Stimulated activated CD8-positive, alpha-beta memory T cell treated with anti-CD3 and anti-CD28 coated beads, Interleukin-4, amount 100 ng/mL, for 48 hours (primary cell): ENCODE results near the gene BCL11B.

ENCODE experiments used
- DNase-seq: peaks from one replicate; pipeline ENCODE4 v3.0.0-alpha.2; 2020

Gene BCL11B

DNA sequence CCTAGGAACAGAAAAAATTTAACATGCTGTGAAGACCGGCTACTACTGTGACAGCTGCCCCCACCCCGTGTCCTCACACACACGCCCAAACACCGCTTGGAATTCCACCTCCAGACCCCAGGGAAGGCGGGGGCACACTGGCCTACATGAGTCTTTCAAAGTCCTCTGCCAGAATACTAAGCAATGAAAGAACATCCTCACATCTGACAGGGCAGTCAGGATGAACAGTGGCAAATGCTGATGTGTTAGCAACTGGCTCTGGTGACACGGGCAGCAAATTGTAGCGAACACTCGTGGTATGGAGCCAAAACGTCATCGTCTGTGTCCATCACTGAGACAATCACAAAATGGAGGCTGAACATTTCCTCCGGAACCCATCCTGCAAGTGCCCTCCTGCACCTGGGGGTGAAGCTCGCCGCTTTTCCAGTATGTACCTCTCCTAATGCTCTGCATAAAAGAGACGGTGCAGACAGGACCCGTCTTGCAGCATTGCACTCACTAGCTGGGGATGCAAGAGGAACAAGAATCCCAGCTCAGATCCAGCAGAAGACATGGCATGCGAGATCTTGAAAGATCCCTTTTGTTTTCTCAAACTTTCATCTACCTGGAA is 94.8 kb downstream of the BCL11B start:
- DNase-seq = no peak

DNA sequence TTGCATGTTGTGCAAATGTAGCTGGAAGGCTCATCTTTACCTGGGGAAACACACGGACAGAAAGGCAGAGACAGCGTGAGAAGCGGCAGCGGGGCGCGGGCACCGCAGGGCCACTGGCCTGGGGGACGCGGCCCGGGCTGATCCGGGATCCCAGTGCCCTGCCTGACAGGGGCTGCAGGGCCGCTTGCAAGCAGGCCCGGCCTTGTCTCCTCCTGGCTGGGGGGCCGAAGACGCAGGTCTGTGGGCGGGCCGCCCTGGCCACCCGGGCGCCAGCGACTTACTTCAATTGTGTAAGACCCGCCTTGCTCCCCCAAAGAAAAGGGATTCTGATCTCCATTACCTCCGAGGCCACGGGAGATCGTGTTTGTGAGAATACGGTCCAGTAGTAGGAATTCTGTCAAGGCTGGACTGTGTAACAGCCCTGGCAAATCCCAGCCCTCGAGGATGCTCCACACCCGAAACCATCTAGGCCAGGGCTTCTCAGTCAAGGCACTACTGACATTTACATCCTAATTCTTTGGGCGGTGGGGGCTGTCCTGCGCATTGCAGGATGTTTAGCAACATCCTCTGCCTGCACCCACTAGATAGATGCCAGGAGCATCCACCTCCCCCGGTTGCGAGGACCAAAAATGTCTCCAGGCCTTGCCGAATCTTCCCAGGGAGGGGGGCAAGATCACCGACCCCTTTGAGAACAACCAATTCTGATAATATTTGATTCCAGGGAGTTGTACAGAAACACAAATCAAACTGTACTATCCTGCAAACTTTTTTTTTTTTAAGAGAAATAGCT is 95.6 kb downstream of the BCL11B start:
- no peak for DNase-seq

DNA sequence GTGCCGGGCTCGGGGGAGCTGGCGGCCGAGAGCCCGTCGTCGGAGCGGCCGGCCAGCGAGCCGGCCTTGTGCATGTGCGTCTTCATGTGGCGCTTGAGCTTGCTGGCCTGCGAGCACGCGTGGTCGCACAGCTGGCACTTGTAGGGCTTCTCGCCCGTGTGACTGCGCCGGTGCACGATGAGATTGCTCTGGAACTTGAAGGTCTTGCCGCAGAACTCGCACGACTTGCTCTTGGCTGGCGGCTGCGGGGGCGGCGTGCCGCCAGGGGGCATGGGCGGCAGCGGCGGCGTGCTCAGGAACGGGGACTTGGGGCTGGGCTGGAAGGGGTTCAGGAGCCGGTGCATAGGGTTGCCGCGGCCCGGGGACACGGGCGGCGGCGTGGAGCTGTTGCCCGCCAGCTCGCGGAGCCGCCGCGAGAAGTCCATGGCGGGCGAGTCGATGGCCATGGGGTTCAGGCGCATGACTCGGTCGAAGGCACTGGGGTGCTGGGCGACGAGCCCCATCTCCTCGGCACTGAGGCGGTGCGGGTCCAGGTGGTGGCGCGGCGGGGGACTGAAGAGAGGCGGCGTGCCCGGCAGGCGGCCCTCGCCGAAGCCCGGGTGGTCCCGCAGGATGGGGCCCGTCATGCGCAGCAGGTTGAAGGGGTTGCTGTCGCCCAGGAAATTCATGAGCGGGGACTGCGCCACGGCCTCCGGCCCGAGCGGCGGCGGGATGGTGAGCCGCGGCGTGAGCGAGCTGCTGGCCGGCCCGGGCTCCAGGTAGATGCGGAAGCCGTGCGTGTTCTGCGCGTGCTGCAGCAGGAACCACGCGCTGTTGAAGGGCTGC is 96.5 kb downstream of the BCL11B start:
- DNase-seq = no peak

DNA sequence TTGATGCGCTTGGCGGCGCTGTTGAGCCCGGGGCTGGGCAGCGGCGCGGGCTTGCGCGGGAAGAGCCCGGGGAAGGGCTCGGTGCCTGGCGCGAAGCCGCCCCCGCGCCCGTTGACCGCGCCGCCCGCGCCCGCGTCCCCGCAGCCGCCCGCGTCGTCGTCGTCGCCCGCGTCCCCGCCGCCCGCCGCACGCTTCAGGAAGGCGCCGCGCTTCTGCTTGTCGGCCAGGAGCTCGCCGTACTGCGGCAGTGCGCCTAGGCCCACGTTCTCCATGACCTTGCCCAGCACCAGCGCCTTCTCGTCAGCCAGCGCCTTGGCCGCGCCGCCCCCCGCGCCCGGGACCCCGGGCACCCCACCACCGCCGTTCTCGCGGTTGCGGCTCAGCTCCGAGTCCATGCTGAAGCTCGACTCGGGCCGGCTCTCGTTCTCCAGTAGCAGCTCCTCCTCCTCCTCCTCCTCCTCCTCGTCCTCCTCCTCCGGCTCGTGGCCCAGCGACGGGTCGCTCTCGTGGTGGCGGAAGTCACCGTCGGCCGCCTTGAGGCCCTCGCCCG is 97.2 kb downstream of the BCL11B start:
- DNase-seq = no peak

- no peak for DNase-seq
Measured at GRCh38 chr14:99174081-99174769, 97.8 kb downstream of the BCL11B start.

DNA sequence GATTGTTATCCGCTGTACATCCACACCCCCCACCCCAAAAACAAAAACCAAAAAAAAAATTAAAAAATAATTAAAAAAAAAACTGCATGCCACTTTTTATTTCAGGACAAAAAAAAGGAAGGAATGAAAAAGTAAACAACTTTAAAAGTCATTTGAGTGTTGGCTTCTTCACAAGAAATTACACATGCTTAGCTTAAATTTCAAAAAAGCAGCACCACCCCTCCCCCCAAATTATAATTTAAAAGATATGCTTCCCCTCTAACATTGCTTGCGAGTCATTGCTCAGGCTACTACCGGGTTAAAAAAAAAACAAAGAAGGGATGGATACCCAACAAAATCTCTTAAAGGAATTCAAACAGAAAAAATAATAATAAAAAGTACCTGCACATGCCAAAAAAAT is 98.5 kb downstream of the BCL11B start:
- no peak for DNase-seq

- DNase-seq = no peak
Measured at GRCh38 chr14:99173086-99173485, 98.9 kb downstream of the BCL11B start.

GRCh38 chr14:99171396-99171795 is 100.6 kb downstream of the BCL11B start:
- no peak for DNase-seq

- no peak for DNase-seq
Measured at GRCh38 chr14:99169776-99170356, 102.1 kb downstream of the BCL11B start.

DNA sequence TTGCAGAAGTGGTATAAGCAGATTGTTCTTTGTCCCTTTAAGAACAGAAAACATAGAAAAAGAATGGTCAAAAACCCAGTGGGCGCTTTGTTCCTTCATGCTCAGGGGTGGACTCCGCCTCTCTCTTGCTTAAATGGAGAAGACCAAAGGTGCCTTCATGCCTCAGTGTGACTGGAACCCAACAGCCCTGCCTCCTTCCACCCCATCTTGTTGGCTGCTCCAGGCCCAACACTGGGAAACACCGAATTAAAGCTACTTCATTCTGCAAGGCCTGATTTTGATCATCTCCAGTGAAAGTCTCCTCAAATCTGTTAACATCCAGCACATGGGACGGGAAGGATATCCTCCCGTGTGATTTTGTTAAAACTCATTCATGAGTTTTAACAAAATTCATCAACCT is 103.7 kb downstream of the BCL11B start:
- no peak for DNase-seq

DNA sequence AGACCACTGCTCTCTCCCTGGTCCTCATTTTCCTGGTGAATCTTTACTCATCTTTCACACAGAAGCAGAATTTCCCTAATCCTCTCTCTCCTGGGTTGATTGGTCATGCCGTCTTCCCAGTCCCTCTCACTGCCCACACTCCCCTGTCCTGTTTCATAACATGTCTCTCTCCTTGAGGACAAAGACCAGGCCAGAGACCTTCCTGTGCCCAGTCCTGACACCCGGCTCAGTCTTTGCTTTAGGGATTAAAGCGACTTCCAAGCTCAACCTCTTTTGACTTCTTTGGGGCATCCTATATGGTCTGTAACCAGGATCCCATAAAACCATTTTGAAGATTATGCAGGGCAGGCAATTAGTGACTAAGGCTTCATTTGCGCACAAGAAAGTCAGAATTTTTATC is 105.5 kb downstream of the BCL11B start:
- DNase-seq = no peak

DNA sequence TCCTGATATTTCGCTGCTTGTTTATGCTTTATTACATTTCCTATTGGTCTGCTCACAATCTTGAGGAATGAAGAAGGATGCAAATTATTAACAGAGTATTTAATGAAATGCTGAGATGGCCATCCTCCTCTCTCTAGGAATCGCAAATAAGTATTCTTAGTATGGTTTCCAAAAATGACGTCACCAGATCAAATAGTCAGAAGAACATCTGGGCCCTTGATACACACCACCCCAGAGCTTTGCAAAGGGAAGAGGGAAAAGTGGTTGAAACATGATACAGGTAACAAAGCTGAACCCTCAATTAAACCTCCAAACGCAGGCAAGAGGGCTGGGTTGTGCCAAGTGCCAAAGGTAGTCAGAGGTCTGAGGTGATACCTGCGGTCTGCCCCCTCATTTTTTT is 107.3 kb downstream of the BCL11B start:
- DNase-seq = no peak

GRCh38 chr14:99163446-99163845 is 108.6 kb downstream of the BCL11B start:
- DNase-seq = no peak

DNA sequence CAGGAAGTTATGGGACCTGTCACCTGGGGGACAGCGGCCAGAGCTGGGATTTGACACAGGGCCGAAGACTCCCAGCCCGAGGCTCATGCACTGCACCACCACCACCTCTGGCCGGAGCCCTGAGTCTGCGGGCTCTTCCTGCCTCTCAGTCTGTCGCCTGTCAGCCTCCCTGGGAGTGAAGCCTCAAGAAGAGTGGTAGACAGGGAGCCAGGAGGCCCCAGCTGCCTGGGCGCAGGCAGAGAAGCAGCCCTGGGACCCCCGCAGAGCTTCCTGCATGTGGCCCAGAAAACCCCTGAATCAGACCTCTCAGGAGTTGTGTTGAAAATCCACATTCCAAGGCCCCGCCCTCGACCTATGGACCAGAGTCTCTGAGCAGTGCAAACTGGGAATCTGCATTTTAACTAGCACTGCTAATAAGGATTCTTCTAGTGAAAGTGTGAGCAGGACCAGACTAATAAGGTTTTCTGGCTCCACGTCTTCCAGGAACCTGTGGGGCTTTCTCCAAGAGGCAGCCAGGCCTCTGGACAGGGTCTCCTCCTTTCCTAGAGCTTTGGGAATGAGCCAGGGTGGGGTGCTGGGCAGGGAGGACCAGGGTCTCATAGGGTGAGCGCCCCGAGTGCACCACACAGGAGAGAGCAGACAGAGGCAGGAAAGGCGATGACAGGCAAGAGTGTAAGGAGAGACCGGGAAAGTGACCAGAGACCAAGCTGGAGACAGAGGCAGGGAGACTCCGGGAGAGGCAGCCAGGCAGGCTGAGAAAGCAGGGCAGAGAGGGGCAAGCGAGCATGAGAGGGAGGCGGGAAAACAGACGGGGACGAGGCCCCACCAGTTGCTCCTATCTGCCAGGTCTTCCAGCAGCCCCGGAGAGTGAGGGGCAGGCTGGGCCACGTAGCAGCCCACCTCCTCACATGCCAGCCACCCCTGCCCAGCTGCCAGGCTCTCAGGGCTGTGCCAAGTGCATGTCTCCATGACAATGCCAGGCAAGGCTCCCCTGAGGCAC is 112.4 kb downstream of the BCL11B start:
- no peak for DNase-seq

DNA sequence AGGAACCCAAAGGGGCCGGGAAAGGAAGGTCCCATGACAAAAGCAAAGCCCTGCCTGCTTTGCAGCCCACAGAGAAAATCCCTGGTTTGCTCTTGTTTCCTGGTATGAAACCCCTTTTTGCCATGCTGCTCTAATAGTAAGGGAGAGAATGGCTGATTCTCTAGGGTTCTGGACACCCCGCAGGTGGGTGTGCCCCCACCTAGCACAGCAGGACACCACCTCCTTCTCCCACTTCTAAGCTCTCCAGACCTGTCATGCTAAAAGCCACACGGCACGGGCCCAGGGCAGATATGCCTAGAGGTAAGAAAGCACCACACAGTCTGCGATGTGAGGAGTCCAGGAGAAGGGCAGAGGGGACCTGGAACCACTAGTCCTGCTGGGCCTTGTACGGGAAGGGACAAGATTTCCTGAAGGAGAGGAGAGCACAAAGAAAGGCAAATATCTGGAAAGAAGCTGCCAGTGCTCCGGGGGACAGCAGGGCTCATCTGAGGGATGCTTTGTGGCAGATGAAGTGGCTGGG is 113.3 kb downstream of the BCL11B start:
- DNase-seq = no peak

- no peak for DNase-seq
Measured at GRCh38 chr14:99158150-99158549, 113.8 kb downstream of the BCL11B start.

DNA sequence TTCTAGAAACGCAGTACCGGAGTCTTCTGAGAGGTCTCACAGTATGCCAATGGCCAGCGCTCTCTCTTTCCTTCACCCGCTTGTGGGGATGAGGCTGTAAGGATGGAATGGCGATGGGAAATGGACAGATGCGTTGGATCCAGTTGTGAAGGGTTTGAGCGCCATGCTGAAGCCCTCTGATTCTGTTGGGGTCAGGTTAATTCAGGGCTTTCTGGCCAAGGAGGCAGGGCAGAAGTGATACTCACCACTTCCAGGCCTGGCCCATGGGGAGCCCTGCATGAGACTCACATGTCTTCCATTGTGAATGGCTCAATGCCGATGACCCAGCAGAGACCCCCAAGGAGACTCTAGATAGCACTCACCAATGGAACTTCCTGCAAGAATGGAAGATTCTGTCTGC is 114.3 kb downstream of the BCL11B start:
- no peak for DNase-seq

DNA sequence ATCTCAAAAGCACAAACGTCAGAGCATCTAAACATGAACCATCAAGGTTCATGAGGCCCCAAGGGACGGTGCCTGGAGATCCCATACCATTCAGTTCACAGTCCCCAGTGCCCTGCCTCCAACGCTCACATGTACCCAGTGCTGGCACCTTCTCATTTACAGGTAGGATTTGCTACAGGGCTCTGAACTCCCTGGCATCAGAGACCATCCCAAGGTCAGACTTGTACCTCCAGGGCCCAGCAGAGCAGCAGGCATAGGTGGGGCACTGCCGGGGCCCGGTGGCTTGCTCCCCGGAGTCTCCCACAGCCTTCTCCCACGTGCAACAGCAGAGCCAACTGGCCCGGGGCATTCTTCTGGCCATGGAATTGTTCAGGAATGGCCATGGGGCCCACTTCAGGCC is 114.8 kb downstream of the BCL11B start:
- DNase-seq = no peak

DNA sequence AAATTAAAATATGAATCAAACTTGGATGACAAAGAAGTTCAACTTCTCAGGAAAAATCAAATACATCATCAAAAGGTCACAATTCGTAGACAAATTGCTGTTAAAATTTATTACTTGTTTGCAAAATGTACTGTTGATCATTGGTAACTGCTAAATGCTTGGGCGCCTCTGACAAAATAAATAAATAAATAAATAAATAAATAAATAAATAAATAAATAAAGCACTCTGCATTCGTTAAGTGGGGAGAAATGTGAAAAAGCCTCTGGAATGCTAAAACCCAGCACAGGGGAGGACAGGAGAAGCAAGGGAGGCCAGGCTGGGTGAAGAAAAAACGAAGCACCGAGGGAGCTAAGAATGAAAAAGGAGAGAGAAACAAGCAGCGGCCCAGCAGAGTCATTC is 115.2 kb downstream of the BCL11B start:
- no peak for DNase-seq

DNA sequence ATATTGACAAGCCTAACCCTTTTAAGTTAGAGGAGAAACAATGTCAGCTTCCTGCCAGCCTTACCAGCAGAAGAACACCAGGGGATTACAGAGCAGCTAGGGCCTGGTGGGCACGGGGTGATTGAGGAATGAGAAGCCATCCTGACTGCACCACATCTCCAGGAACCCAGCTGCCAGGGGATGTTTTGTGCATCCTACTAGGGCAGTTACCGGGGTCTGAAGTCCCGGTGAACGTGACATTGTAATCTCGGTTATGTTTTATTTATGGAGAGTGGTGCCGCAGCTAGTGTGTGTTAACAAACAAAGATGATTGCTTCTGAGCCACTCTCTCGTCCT is 115.9 kb downstream of the BCL11B start:
- no peak for DNase-seq
